T47D (cell line): ENCODE data around the gene RGS19.
A peak's percentile ranks its signal among the peaks of the same experiment; 100 is the strongest.
"Not testable (repeated sequence)": the region's sequence is repeated elsewhere in the genome, so short reads cannot be mapped to it uniquely, and the experiment has no call there.

Experiments used
- DNase-seq, 2 experiments: peaks; one replicate each; pipeline versions ENCODE4 v3.0.0 to v3.0.0-alpha.2; 2011 to 2012; ENCODE audit warnings: low read depth in 1 of 2, low spot score in 1 of 2
- JUND ChIP-seq: IDR thresholded peaks from 2 replicates; pipeline ENCODE4 v1.6.1; 2012; ENCODE audit warnings: low read depth
- in situ Hi-C: cut with HindIII; loops from 2 replicates; pipeline ENCODE4 v1.10.0; 2016; ENCODE audit warnings: low sequenced_read_pairs, low pct_unique_long_range_greater_than_20kb

Gene RGS19

GRCh38 chr20:64095455-64095854 is 16.1 kb upstream of the RGS19 start:
- no peak for TF ChIP-seq JUND
- no peak for DNase-seq
- in situ Hi-C loops = no loop called here

- in situ Hi-C loops = no loop called here
- no peak for TF ChIP-seq JUND
- DNase-seq = no peak
These were observed 13.7 kb upstream of the RGS19 start for GRCh38 chr20:64093013-64093503.

DNA sequence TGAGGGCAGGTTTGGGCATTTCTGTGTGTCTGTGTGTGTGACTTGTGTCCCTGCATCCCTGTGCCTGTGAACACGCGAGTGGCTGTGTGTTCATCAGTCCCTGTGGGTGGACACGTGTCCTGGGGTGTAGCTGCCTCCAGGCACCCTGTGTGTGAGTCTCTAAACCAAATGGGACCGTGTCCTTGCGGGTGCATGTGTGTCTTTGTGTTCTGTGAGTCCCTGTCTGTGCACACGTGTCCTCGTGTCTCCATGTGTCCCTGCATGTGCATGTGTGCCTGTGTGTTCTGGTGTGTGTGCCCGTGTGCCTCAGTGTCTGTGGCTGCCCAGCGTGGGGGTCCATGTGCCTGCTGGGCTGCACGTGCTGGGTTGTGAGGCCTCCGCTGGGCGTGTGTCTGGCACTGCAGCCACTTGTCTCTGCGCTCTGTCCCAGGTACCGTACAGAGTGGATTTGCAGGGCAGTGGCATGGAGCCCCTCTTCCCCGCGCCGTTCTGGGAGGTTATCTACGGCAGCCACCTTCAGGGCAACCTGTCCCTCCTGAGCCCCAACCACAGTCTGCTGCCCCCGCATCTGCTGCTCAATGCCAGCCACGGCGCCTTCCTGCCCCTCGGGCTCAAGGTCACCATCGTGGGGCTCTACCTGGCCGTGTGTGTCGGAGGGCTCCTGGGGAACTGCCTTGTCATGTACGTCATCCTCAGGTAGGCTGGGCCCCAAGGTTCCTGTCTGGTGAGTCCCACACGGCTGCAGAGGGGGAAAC is 13.1 kb upstream of the RGS19 start:
- in situ Hi-C loops = no loop called here
- no peak for TF ChIP-seq JUND
- peak in 1 of 2 experiments; percentile 19 for DNase-seq

GRCh38 chr20:64091770-64092169 is 12.5 kb upstream of the RGS19 start:
- in situ Hi-C loops = no loop called here
- no peak for TF ChIP-seq JUND
- DNase-seq = no peak

DNA sequence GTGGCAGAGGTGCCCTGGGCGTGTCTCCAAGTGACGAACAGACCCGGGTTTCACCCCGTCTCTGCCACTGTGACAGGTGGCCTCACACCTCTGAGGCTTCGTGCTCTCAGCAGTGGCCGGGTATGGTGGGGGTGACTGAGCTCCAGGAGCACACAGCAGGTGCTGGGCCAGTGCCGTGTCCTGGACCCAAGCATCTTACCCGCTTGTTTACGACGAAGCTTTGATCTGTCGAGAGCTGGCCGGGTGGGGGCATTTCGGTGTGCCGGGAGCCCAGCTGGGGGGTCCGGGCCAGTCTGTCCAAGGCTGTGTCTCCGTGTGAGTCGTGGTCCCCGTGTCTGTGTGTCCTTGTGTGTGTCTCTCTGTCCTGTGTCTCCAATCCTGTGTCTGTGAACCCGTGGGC is 12.0 kb upstream of the RGS19 start:
- DNase-seq = no peak
- no peak for TF ChIP-seq JUND
- in situ Hi-C loops = no loop called here

- peak in 1 of 2 experiments; percentile 52 for DNase-seq
- TF ChIP-seq JUND = no peak
- in situ Hi-C loops = no loop called here
These were observed 10.8 kb upstream of the RGS19 start for GRCh38 chr20:64090165-64090564.

DNA sequence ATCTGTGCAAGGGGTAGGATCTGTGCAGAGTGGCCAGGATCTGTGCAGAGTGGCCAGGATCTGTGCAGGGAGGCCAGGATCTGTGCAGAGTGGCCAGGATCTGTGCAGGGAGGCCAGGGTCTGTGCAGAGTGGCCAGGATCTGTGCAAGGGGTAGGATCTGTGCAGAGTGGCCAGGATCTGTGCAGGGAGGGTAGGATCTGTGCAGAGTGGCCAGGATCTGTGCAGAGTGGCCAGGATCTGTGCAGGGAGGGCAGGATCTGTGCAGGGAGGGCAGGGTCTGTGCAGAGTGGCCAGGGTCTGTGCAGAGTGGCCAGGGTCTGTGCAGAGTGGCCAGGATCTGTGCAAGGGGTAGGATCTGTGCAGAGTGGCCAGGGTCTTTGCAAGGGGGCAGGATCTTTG is 9.3 kb upstream of the RGS19 start:
- DNase-seq, in situ Hi-C loops: not testable (repeated sequence)

DNA sequence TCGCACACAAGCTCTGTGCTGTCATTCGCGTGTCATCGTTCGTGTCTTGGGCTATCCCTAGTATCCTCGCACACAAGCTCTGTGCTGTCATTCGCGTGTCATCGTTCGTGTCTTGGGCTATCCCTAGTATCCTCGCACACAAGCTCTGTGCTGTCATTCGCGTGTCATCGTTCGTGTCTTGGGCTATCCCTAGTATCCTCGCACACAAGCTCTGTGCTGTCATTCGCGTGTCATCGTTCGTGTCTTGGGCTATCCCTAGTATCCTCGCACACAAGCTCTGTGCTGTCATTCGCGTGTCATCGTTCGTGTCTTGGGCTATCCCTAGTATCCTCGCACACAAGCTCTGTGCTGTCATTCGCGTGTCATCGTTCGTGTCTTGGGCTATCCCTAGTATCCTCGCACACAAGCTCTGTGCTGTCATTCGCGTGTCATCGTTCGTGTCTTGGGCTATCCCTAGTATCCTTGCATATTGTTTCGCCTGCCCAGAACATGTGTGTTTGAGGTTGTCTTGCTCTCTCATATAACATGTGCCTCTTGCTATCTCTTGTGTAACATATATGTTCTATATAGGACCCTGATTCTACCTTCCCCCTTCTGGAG is 8.0 kb upstream of the RGS19 start:
- DNase-seq, in situ Hi-C loops: not testable (repeated sequence)

GRCh38 chr20:64086801-64087200 is 7.5 kb upstream of the RGS19 start:
- TF ChIP-seq JUND = no peak
- DNase-seq = no peak
- in situ Hi-C loops = no loop called here

DNA sequence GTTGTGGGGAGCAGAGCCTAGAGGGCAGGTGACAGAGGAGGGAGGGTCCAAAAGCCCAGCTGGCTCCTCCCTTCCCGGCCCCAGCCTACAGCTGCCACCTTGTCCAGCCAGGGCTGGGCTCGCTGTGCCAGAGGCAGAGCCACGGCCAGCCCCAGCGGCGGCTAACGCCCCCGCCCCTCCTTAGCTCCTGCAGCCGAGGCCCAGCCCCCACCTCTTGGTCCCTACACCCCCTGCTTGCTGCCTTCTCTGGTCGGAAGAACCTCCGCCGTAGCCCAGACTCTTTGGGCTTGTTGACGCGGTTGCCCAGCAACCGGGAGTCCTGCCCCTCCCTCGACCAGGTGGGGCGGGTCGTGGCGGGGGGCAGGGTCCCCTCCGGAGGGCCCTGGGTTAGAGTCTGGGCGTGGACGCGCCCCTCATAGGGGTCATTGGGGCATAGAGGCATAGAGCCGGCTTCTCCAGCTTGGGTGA is 5.4 kb upstream of the RGS19 start:
- TF ChIP-seq JUND = no peak
- in situ Hi-C loops = no loop called here
- DNase-seq = no peak

GRCh38 chr20:64083804-64084684 is 4.7 kb upstream of the RGS19 start, which contains the start of gene LKAAEAR1:
TSS of gene LKAAEAR1 (minus strand) at chr20:64084398. CDS start at chr20:64084219, 179 bp downstream.
- TF ChIP-seq JUND = no peak
- in situ Hi-C loops = no loop called here
- DNase-seq = no peak

DNA sequence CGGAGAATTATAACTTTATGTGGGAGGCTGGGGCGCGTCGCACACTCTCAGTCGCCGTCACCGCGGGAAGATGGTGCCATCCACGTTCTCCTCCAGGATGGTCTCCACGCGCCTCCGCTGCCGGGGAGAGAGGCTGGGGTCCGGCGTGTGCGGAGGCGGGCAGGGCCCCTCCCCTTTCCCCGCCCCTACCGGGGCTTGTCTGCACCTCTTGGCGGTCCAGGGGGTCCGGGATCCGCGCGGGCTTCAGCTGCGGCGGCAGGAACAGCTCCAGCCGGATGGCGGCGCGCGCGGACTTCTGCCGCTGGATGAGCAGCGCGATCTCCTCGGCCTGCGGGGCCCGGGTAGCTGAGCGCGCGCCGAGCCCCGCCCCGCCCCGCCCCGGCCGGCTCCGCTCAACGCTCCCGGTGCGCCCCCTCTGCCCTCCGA is 4.1 kb upstream of the RGS19 start:
- in situ Hi-C loops = no loop called here
- TF ChIP-seq JUND = no peak
- DNase-seq = peak; percentile 76 to 77
